Kidney epithelial cell (primary cell): Measurements from ENCODE around the gene BATF. TPM values are rescaled to one million over a fixed set of nuclear protein-coding genes. Genes with fewer than 3 reads are reported as not detected.

Source experiments
- DNase-seq: peaks from one replicate; pipeline ENCODE4 v3.0.0-alpha.2; 2010; ENCODE audit warnings: low read depth
- H3K27me3 ChIP-seq: 2 replicates; pipeline ENCODE4 v1.6.0; 2011; ENCODE audit warnings: low read length; ENCODE audit not compliant: control insufficient read depth, insufficient read depth
- H3K36me3 ChIP-seq: 2 replicates; pipeline ENCODE4 v1.5.1; 2011; ENCODE audit warnings: low read length; ENCODE audit not compliant: control insufficient read depth, insufficient read depth
- H3K4me3 ChIP-seq: 2 replicates; pipeline ENCODE4 v1.5.1; 2011; ENCODE audit warnings: low read depth, mild to moderate bottlenecking, control low read depth, low read length
- total RNA-seq: library from RNA; depleted of rRNA; stranded (reverse); fragments of >200 nt; gene quantifications from 2 replicates; pipeline ENCODE4 v1.2.3, GENCODE V29; 2015
- TF ChIP-seq, protein P1 (sequence below): IDR thresholded peaks from 2 replicates; pipeline ENCODE4 v1.5.1; 2011; ENCODE audit warnings: mild to moderate bottlenecking, moderate library complexity, low read length, control low read depth, inconsistent platforms; ENCODE audit not compliant: insufficient read depth, poor library complexity, severe bottlenecking

The BATF gene
- total RNA-seq, 1 donor from 2014 or later = not detected

DNA sequence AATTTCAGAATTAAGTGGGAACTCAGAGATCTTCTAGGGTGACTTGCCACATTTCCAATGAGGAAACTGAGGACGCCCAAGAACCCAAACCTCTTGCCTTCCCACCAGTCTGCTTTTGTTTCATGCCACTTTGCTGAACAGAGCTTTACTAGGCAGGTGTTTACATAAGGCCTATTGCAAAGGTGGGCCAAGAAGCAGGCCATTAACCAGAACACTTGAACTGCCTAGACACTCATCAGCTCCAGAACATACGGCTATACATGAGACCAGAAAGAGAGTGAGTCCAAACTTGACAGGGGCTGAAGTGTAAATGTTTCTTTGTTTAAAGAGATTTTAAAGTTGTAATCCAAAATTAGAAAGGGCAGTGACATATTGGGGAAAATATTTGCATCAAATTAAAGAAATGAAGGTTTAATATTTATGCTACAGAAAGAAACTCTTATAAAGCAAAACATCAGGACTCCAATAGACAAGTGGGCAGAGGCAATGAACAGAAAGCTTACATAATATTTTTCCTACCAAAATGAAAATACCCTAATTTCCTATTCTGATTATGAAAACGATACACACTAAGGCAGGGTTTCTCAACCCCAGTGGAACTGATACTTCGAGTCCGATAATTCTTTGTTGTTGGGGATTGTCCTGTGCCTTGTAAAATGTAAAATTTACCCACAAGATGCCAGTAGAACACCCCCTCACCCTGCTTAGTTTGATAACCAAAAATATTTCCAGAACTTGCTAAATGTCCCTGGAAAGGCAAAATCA, 11.7 kb downstream of the BATF start:
- Histone ChIP-seq H3K36me3 (no peaks in the 10 kb centered on the region), H3K27me3 (no peaks in the 10 kb centered on the region), H3K4me3 (no peak overlapping the region)
- TF ChIP-seq, protein P1, sequence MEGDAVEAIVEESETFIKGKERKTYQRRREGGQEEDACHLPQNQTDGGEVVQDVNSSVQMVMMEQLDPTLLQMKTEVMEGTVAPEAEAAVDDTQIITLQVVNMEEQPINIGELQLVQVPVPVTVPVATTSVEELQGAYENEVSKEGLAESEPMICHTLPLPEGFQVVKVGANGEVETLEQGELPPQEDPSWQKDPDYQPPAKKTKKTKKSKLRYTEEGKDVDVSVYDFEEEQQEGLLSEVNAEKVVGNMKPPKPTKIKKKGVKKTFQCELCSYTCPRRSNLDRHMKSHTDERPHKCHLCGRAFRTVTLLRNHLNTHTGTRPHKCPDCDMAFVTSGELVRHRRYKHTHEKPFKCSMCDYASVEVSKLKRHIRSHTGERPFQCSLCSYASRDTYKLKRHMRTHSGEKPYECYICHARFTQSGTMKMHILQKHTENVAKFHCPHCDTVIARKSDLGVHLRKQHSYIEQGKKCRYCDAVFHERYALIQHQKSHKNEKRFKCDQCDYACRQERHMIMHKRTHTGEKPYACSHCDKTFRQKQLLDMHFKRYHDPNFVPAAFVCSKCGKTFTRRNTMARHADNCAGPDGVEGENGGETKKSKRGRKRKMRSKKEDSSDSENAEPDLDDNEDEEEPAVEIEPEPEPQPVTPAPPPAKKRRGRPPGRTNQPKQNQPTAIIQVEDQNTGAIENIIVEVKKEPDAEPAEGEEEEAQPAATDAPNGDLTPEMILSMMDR = no peak
- no peak for DNase-seq

DNA sequence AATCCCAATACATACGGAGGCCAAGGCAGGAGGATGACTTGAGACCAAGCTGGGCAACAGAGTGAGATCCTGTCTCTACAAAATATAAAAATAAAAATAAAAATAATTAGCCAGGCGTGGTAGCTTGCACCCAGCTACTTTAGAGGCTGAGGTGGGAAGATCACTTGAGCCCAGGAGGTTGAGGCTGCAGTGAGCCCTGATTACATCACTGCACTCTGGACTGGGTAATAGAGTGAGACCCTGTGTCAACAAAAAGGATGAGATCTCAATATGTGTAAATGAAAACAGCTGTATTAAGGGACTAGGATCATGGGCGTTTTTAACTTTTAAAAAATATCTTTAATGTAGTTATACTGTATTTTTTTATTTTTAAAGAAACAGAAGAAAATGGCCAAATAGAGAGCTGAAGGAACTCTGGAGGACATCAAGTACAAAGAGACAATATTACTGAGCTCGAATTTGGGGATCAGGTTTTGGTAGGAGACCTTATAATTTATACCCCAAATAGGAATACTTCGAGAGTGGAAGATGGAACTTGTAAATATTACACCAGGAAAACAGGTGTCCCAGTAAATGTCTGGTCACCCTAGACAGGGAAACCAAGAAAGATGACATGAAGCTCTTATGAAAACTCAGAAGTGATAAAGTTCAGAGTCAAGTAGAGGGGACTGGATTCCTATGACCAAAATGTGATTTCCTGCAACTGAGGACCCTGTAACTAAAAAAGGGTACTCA, 13.1 kb downstream of the BATF start:
- Histone ChIP-seq H3K27me3 (no peaks in the 10 kb centered on the region), H3K4me3 (no peak overlapping the region), H3K36me3 (no peaks in the 10 kb centered on the region)
- no peak for DNase-seq
- TF ChIP-seq, protein P1 = no peak

DNA sequence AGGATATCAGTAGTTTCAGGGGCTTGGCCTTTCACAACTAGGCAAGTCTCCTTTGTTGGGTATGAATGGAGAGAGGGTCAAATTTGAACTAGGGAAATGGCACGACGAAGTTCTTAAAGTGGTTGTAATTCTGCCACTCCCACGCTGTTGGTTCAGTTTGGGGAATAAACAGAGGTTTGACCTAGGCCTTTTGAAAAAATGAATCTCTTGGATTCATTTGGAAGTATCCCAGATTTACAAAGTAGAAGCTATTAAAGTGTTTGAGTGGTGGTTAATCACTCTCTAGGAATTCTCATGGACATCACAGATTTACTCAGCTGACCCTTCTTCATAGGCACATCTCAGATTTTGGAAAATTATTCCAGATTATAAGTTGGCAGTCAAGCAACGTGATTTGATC, 14.8 kb downstream of the BATF start:
- Histone ChIP-seq H3K36me3 (no peaks in the 10 kb centered on the region), H3K4me3 (no peak overlapping the region), H3K27me3 (no peaks in the 10 kb centered on the region)
- DNase-seq = no peak
- TF ChIP-seq, protein P1 = no peak

DNA sequence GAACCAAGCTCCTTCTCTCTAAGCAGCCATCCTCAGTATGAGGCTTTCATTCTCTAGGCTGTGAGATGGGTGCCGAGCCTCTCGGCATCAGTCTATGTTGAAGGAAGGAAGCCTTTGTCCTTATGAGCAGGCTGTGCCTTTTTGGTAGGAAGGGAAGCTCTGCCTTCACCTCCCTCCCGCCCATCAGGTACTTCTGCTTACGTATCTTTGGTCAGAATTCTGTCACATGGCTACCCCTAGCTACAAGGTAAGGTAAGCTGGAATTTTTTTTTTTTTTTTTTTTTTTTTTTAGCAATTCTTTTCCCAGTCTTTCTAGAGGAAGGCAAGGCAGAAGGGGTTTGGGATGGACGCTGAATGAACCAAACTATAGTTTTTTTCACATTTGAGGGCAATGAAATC, 16.9 kb downstream of the BATF start:
- TF ChIP-seq, protein P1 = no peak
- H3K27me3 ChIP-seq = no peaks in the 10 kb centered on the region
- H3K4me3 ChIP-seq = no peak overlapping the region
- H3K36me3 ChIP-seq = no peaks in the 10 kb centered on the region
- DNase-seq = no peak

DNA sequence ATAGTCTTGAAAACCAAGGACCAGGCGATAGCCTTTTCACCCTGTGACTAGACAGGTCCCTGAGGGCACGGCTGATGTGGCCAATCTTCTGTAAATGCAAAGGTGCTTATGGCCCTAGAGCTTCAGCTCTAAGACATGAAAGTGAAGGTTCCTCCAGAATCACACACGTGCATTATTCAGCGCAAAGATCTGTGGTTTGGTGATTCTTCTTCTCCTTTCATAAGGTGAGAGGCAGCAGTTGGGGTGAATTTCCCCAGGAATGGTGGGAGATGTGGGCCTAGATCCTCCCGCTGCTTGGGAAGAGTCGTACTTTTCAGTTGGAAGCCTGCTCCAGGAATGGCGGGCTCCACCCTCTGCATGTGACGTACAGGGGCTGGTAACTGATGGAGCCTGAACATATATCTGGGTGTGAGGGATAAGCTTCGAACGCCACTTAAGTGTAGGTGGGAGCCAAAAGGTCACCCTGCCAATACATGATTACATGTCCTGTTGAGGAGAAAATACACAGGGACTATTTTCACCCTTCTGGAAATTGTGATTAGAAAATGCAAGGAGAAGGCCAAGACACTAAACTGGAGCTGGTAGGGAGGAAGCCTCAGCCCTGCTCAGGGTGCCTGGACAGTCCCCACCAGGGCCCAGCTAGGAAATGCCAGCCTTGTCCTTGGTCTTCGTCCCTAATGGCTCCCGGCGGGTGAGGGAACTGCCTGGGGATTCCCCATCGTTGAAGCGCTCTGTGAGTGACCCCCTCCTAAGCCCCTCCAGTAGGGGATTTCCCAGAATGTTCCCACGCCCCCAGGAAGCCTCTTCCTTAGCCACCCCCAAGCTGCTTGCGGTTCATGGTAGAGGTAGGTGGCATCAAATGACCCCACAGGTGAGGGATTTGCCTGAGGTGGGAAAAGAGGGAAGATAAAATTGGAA, 17.6 kb downstream of the BATF start:
- no peaks in the 10 kb centered on the region for H3K36me3 ChIP-seq
- TF ChIP-seq, protein P1 = no peak
- no peak overlapping the region for H3K4me3 ChIP-seq
- no peak for DNase-seq
- H3K27me3 ChIP-seq = no peaks in the 10 kb centered on the region
